Posterior vena cava (tissue), 2 donors: ENCODE data around the gene ARHGAP44. TPM values are rescaled to one million over a fixed set of nuclear protein-coding genes. Genes with fewer than 3 reads are reported as not detected.
"Not testable (repeated sequence)": the region's sequence is repeated elsewhere in the genome, so short reads cannot be mapped to it uniquely, and the experiment has no call there.

Source experiments
- DNase-seq: peaks from one replicate; pipeline ENCODE4 v3.0.0-alpha.2; 2020; ENCODE audit warnings: low spot score
- intact Hi-C, 2 donors: fragments of 100-400 bp; cut with DNase I; formaldehyde crosslinking; loops; one replicate each; pipeline versions ENCODE4 v1.14.1 to v1.14.2; 2022 to 2023
- total RNA-seq, 2 donors: library from RNA; stranded (reverse); fragmentation: NEBNext Ultra II Directional; extraction: Animal tissue kit (Norgen Biotek cat#: 25700); gene quantifications; one replicate each; pipeline ENCODE4 v1.2.1, GENCODE V29; 2021
- donor health status: DM: yes; HTN: yes; CAD: no.
- donor health status: DM: yes; HTN: yes; CAD: no.

The ARHGAP44 gene
- total RNA-seq, 2 donors from 2014 or later: 4.2 to 6.0 TPM

- DNase-seq: no peak
- intact Hi-C loops: no loop called here
These were observed 147.2 kb downstream of the ARHGAP44 start for GRCh38 chr17:12936501-12936900.

GRCh38 chr17:12940699-12941098 lies 151.4 kb downstream of the ARHGAP44 start:
- intact Hi-C loops: no loop called here

DNA sequence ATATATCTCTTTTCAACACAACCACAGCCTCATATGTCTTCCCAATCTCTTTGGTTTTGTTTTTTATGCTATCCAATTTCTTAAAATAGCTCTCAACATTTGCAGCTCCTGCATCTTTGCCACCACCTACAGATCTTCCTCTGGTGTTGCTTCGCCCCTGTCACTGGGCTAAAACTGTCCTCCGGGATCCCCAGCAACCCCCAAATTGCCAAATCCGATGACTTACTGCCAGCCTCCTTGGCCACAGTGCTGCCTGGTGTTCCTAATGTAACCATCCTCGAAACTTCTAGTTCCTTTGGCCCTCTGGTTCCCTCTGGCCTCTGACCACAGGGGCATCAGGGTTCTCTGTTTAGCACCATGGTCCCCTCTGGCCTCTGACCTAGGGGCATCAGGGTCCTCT lies 157.7 kb downstream of the ARHGAP44 start:
- DNase-seq: no peak
- intact Hi-C loops: no loop called here

More at GRCh38 chr17:12940699-12941098, 151.4 kb downstream of the ARHGAP44 start:
- DNase-seq: no peak

DNA sequence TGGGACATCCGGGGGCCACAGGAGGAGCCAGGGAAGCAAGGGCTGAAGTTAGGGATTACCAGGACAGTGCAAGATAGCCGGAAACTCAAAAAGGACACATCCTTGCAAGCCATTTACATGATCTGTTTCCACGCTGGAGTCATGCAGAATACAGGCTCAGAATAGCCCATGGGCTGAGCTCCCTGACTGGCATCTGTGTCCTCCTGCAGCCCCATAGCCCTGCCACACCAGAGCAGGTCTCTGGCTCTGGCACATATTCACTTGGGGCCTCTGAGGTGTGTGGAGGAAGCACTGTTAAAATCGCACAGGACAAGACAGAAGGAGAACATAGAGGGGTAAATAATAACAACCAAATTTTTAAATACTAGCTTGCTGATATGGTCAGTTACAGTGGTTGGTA lies 162.7 kb downstream of the ARHGAP44 start:
- intact Hi-C loops: no loop called here
- DNase-seq: no peak

DNA sequence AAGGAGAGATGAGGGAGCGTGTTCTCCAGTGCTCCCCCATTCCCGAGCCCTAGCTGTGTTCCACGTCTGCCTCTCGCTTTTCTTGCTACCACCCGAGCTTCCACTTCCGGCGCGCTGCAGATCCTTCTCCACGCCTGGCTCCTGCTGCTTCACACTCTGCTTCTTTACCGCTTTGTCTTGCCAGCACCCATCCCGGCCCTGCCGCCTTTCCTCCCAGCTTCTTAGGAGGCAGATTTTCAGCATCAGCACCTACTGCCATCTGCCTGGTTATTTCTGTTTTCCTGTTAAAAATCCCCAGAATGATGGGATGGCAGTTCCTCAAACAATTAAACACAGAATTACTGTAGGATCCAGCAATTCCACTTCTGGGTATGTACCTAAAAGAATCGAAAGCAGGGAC lies 163.9 kb downstream of the ARHGAP44 start:
- DNase-seq: no peak
- intact Hi-C loops: no loop called here

- no peak for DNase-seq
- intact Hi-C loops: no loop called here
These were observed 166.2 kb downstream of the ARHGAP44 start for GRCh38 chr17:12955521-12955920.

DNA sequence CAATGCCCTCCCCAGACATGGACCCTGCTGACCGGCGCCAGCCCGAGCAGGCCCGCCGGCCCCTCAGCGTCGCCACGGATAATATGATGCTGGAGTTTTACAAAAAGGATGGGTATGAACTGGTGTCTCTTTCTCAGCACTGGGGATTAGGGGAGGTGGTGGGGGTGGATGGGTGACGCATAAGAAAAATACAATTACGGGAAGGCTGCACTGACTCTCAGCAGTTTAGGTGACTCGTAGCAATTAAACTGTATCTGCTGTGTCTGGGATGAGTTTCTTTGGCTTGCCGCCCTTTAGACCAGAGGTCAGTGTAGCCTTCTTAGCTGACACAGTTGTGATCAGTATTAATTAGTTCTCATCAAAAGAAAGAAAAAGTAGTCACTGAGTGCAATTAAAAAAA lies 169.5 kb downstream of the ARHGAP44 start:
- no peak for DNase-seq
- intact Hi-C loops: no loop called here

GRCh38 chr17:12959441-12959840 lies 170.1 kb downstream of the ARHGAP44 start:
- DNase-seq: no peak
- intact Hi-C loops: no loop called here

DNA sequence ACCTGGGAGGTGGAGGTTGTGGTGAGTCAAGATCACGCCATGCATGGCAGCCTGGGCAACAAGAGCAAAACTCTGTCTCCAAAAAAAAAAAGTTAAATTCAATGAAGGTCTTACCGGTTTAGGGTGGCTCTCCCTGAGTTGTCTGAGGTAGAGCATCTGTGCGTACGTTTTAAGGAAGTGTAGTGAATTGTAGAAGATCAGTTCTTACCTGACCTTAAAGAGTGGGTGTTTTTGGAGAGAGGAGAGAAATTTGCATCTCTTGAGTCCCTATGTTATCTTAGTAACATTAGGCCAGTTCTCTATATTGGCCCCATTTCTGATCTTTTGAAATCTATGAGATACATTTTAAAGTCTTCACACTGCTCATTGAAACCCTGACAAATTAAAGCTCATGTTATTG lies 172.4 kb downstream of the ARHGAP44 start:
- intact Hi-C loops: no loop called here
- DNase-seq: no peak

GRCh38 chr17:12963505-12963904 lies 174.2 kb downstream of the ARHGAP44 start:
- DNase-seq: no peak
- intact Hi-C loops: no loop called here

DNA sequence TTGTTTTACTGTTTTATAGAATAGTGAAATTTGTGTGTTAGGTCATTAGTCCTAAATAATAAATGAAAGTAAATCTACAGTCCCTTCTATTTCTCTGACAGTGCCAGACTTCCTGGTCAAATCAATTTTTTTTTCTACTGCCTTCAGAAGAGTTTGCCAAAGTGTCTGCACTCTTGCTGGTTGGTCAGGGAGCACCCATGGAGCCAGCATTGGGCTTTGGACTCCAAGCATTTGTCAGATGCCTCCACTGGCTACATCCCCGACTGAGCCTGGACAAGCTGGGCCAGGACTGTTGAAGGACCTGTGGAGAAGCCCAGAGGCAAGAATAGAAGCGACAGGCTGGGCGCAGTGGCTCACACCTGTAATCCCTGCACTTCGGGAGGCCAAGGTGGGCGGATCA lies 174.9 kb downstream of the ARHGAP44 start:
- intact Hi-C loops: no loop called here
- no peak for DNase-seq

- DNase-seq: no peak
- intact Hi-C loops: no loop called here
These were observed 175.5 kb downstream of the ARHGAP44 start for GRCh38 chr17:12964840-12965239.

DNA sequence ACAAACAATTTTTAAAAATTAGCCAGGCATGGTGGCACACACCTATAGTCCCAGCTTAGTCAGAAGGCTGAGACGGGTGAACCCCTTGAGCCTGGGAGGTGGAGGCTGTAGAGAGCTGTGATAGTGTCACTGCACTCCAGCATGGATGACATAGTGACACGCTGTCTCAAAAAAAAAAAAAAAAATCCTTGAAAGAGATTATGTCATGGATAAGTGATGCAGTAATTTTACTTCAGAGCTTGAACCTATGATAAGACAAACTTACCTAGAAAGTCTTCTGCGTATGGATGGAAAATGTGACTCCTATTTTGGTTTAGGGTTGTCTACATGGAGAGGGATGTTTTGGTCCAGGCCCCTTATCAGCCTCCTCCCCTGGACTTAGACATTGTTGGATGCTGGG lies 176.7 kb downstream of the ARHGAP44 start:
- intact Hi-C loops: no loop called here
- DNase-seq: no peak

DNA sequence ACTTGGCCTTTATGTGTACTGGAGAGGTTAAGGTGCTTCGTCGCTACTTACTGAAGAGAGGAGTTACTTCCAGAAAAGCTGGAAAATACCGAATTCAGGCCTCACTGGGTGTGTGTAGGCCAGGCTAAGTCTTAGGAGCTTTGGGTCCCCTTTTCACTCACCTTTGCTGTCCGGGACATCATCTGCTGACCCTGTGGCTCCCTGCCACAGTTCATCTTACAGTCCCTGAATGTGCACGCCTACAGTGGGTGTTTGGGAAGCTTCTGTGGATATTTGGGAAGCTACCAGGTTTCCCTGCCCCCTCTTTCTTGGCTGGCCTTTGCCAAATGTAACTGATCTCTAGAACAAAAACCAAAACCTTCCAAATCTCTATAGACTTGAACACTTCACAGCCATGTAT lies 177.1 kb downstream of the ARHGAP44 start:
- intact Hi-C loops: no loop called here

GRCh38 chr17:12967962-12968361 lies 178.7 kb downstream of the ARHGAP44 start:
- DNase-seq: no peak
- intact Hi-C loops: no loop called here

More for the DNA sequence above, 177.1 kb downstream of the ARHGAP44 start:
- no peak for DNase-seq

DNA sequence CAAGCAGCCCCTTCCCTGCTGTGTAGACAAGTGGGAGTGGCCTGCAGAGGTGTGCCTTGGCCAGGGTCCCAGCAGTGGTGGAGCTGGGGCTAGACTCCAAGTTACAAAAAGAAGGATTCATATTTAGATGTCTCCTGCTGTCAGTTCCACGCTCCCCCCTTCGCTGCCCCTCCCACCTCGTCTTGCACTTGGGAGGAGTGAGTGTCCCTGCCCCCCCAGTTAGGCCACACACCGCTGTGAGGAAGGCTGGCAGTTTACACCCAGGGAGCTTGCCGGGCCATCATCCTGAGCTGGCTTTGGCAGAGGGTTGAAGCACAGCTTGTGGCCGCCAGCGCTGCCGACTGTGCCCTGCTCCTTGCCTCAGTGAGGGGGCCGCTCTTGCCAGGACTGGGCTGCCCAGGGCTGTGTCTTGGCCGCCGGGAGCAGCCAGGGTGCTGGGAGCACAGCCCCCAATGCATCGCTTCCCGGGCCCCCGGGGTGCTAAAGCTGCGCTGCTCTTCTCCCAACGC lies 184.3 kb downstream of the ARHGAP44 start:
- no peak for DNase-seq
- intact Hi-C loops: no loop called here

DNA sequence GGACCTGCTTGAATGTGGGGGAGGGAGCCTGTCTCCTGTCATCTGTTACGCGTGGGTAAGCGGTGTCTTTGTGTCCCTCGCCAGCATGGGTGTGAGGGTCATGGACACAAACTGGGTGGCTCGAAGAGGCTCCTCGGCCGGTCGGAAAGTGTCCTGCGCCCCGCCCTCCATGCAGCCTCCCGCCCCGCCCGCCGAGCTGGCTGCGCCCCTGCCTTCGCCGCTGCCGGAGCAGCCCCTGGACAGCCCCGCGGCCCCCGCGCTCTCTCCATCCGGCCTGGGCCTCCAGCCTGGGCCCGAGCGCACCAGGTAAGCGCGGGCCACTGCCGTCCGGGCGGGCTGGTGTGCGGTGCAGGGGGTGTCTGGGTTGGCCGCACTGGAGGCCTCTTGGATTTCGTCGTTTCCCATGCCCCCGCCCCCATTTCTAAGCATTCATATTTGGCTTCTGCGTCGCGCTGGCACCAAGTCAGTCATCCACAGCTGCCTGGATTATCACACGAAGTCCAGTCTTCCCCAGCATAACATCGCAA lies 184.8 kb downstream of the ARHGAP44 start:
- DNase-seq: peak; percentile 82
- intact Hi-C loops: no loop called here

DNA sequence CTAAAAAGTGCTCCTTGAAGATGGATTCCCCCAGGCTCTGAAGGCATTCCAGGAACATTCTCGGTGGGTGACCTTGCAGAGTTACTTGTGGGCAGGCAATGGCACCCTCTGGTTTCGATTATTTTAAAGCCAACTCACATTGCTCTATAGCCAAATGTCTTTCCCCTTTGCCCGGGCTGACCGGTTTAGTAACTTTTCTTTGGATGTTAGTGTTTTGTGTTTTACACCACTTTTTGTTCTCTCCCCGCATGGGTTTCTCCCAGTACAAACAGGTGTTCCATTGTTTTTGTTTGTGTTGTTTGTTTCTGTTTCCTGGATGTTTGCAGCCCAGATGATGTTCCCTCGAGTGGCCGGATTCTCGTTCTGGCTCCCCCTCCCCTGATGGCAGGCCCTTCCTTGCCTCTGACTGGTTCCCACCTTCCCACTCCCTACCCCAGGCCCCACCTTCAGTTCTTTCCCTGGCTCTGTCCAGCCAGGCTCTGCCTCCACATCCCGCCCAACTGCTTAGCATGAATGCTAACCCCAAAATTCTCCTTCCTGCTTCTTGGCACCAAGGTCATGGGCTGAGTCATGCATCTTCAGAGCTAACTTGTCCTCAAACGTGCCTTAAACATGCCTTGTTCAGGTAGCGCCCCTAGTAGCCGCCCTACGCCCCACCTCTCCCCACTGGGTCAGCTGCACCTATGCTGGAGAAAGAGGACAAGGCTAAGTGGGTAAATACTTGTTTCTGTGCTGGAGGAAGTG lies 187.9 kb downstream of the ARHGAP44 start:
- peak; percentile 59 for DNase-seq
- intact Hi-C loops: no loop called here

DNA sequence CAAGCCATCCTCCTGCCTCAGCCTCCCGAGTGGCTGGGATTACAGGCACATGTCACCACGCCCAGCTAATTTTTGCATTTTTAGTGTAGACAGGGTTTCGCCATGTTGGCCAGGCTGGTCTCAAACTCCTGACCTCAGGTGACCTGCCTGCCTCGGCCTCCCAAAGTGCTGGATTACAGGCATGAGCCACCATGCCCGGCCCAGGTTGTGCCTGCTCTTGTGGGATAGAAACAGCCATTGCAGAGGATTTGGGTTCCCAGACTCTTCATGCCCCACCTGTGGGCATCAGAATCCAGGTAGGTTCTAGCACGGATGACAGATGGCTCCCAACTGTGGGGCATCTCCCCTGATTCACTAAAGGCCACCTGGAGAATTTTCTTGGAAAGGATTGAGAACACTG lies 189.5 kb downstream of the ARHGAP44 start:
- intact Hi-C loops: not testable (repeated sequence)

GRCh38 chr17:12979246-12979645 lies 189.9 kb downstream of the ARHGAP44 start:
- intact Hi-C loops: no loop called here
- no peak for DNase-seq

More for the DNA sequence above, 189.5 kb downstream of the ARHGAP44 start:
- DNase-seq: peak; percentile 50
